B cell (primary cell): ENCODE measurements around the gene RGPD5.
"Not testable (repeated sequence)": the region's sequence is repeated elsewhere in the genome, so short reads cannot be mapped to it uniquely, and the experiment has no call there.

Experiments used
- CTCF ChIP-seq: fragments of 200-600 bp; IDR thresholded peaks from one replicate; pipeline ENCODE4 v1.8.0; 2022; ENCODE audit warnings: antibody characterized with exemption, mild to moderate bottlenecking
- EZH2 ChIP-seq: IDR thresholded peaks from 2 replicates; pipeline ENCODE4 v1.6.1; 2012; ENCODE audit warnings: borderline replicate concordance, low read depth, mild to moderate bottlenecking, moderate library complexity, low read length; ENCODE audit not compliant: insufficient read depth, poor library complexity, severe bottlenecking

DNA sequence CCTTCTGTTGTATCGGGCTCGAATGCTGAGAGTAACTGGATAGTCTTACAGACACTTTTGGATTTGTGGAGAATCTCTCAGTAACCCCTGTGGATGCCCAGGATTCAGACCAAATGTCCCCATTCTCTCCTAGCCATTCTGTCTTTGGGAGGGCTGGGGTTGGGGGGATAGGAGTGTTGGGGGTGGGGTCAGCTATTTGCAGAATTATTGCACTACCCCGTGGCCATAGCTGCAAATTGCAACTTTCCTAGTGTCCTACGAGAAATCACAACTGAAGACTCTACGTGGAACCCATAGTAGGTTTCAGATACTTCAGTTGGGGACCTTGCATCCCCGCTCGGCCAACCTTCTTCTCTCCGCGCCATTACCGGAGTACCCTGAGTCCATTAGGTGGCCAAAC, 25.2 kb upstream of the RGPD5 start:
- not testable (repeated sequence) for TF ChIP-seq CTCF, EZH2
